DND-41 (cell line): ENCODE measurements around the gene FHL3.

Experiments
- ATAC-seq: fragments of 200-7000 bp; cut with Tn5 transposase; 3 replicates; pipeline ENCODE4 v1.9.1; 2021; ENCODE audit warnings: low read depth; ENCODE audit not compliant: insufficient read depth
- DNase-seq: peaks from one replicate; pipeline ENCODE4 v3.0.0-alpha.2; 2020
- H2AFZ ChIP-seq: 2 replicates; pipeline ENCODE4 v1.6.0; 2012; ENCODE audit warnings: low read depth, low read length
- H3K27ac ChIP-seq: 2 replicates; pipeline ENCODE4 v1.5.1; 2012; ENCODE audit warnings: low read length, inconsistent platforms
- H3K27me3 ChIP-seq: fragments of 200-600 bp; sonication (generic); 2 replicates; pipeline ENCODE4 v1.6.0; 2012; ENCODE audit warnings: low read length, mild to moderate bottlenecking, inconsistent platforms; ENCODE audit not compliant: insufficient read depth, poor library complexity
- H3K36me3 ChIP-seq: 2 replicates; pipeline ENCODE4 v1.5.1; 2012; ENCODE audit warnings: low read length, inconsistent platforms; ENCODE audit not compliant: insufficient read depth
- H3K4me1 ChIP-seq: 2 replicates; pipeline ENCODE4 v1.5.1; 2012; ENCODE audit warnings: mild to moderate bottlenecking, low read length; ENCODE audit not compliant: insufficient read depth
- H3K4me2 ChIP-seq: 2 replicates; pipeline ENCODE4 v1.6.0; 2012; ENCODE audit warnings: mild to moderate bottlenecking, moderate library complexity, low read length, inconsistent platforms; ENCODE audit not compliant: insufficient read depth
- H3K4me3 ChIP-seq, 2 experiments: fragments of 200-600 bp in 1 of 2; shearing (Covaris generic) in 1 of 2; 2 replicates each; pipeline ENCODE4 v1.5.1; 2012 to 2016; ENCODE audit warnings: inconsistent platforms in 2 of 2, low read length in 2 of 2, mild to moderate bottlenecking in 2 of 2, low read depth in 1 of 2, moderate library complexity in 1 of 2
- H3K79me2 ChIP-seq: 2 replicates; pipeline ENCODE4 v1.6.0; 2012; ENCODE audit warnings: low read length, inconsistent platforms; ENCODE audit not compliant: insufficient read depth
- H3K9ac ChIP-seq: 2 replicates; pipeline ENCODE4 v1.6.0; 2012; ENCODE audit warnings: low read depth, mild to moderate bottlenecking, inconsistent platforms, low read length, moderate library complexity
- H3K9me3 ChIP-seq: 2 replicates; pipeline ENCODE4 v1.5.1; 2012; ENCODE audit warnings: low read length, moderate library complexity, mild to moderate bottlenecking, inconsistent platforms; ENCODE audit not compliant: insufficient read depth, severe bottlenecking
- H4K20me1 ChIP-seq: 2 replicates; pipeline ENCODE4 v1.6.0; 2012; ENCODE audit warnings: low read length; ENCODE audit not compliant: insufficient read depth
- EZH2 ChIP-seq: IDR thresholded peaks from 3 replicates; pipeline ENCODE4 v1.6.1; 2012; ENCODE audit warnings: borderline replicate concordance, low read depth, mild to moderate bottlenecking, moderate library complexity, low read length, inconsistent platforms; ENCODE audit not compliant: severe bottlenecking
- TF ChIP-seq, protein P1 (sequence below): IDR thresholded peaks from 2 replicates; pipeline ENCODE4 v1.5.1; 2012; ENCODE audit warnings: borderline replicate concordance, low read length, moderate library complexity, mild to moderate bottlenecking; ENCODE audit not compliant: poor library complexity, severe bottlenecking; ENCODE audit errors: extremely low read depth

FHL3 gene

DNA sequence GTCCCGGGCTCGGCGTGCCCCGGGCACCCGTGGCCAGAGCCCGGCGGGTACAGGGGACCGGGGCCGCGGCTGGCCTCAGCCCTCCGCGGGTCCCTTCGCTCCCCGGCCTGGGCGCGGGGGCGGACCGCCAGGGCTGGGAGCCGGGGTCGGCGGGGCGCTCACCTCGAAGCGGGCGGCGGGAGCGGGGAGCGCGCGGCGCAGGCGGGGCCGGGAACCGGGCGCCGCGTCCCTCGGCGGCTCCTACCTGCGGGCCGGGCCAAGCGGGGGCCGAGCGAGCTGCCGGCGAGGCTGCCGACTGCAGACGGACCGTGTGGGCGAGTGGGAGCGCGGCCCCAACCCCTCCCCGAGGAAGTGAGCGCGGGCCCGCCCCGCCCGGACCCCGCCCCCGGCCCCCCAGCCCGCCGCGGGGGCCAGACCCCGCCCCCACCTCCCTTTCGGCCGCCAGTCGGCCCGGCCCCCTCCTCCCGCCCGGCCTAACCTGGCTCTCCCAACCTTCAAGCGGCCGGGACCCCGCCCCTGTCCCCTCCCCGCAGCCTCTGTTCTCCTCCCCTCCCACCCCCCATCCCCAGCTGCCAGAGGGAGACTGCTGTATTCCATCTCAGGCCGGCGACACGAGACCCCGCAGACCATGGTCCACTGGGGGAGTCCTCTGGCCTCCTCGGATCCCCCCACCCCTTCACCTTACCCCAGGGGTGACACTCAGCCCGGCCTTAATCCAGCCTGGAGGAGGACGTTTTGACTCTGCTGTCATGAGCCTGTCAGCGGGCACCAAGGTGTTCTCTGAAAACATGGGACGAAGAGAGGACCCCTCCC lies at the start of gene FHL3:
FHL3 (minus strand) TSS at position 320 of the 813 bp plus-strand sequence. CDS start 6,102 bp downstream, outside the sequence.
- H3K4me1 ChIP-seq: peaks cover 27% of the 10 kb centered on the region
- H3K27me3 ChIP-seq: no peaks in the 10 kb centered on the region
- no peaks in the 10 kb centered on the region for H3K9me3 ChIP-seq
- H3K4me2 ChIP-seq: peak within 1 kb of the TSS; percentile 88
- H3K4me3 ChIP-seq: peak within 1 kb of the TSS; percentile 30 to 69; a peak in 3 of 4 replicates
- TF ChIP-seq EZH2: no peak
- TF ChIP-seq, protein P1, sequence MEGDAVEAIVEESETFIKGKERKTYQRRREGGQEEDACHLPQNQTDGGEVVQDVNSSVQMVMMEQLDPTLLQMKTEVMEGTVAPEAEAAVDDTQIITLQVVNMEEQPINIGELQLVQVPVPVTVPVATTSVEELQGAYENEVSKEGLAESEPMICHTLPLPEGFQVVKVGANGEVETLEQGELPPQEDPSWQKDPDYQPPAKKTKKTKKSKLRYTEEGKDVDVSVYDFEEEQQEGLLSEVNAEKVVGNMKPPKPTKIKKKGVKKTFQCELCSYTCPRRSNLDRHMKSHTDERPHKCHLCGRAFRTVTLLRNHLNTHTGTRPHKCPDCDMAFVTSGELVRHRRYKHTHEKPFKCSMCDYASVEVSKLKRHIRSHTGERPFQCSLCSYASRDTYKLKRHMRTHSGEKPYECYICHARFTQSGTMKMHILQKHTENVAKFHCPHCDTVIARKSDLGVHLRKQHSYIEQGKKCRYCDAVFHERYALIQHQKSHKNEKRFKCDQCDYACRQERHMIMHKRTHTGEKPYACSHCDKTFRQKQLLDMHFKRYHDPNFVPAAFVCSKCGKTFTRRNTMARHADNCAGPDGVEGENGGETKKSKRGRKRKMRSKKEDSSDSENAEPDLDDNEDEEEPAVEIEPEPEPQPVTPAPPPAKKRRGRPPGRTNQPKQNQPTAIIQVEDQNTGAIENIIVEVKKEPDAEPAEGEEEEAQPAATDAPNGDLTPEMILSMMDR: no peak
- peak within 1 kb of the TSS; percentile 56 for H3K9ac ChIP-seq
- peak; percentile 66 for ATAC-seq
- peak; percentile 64 for DNase-seq
- H4K20me1 ChIP-seq: no peaks in the 10 kb centered on the region; the same call in 1 of the 2 replicates
- no peaks in the 10 kb centered on the region for H3K79me2 ChIP-seq
- H3K36me3 ChIP-seq: no peaks in the 10 kb centered on the region
- peak within 1 kb of the TSS; percentile 4; the same call in 1 of the 2 replicates for H3K27ac ChIP-seq
- peak within 1 kb of the TSS; percentile 71 for H2AFZ ChIP-seq

DNA sequence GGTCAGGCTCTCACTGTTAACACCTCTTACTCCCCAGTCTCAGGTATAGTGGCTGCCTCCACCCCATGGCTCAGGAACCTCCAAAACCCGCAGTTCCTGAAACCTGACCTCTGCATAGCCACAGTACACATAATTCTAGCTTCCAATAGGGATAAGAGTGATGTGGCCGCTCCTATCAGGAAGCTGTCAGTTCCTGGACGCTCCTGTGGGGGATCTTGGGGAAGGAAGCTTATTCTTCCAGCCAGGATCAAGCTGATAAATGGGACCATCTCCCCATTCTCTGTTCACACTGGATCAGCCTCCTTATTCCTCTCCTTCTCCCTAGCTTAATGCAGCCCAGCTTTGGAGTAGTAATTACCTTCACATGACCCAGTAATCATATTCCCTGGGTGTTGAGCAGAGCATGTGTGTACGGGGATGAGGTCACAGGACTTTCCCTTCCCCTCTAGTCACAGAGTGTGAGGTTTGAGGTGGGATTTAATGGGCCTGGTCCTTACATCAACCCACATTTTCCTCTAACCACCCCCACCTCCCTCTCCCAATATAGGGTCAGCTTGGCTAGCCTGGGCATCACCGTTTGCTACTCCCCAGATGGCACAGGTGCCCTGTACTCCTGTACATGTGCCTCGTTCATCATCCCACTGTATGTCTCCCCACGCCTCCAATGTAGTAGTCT lies 48.2 kb upstream of the FHL3 start:
- no peak overlapping the region for H3K27ac ChIP-seq
- H3K4me1 ChIP-seq: no peaks in the 10 kb centered on the region
- no peaks in the 10 kb centered on the region for H3K9me3 ChIP-seq
- peaks cover 5% of the 10 kb centered on the region; the same call in 1 of the 2 replicates for H4K20me1 ChIP-seq
- H3K79me2 ChIP-seq: no peaks in the 10 kb centered on the region
- H3K4me2 ChIP-seq: no peak overlapping the region
- H3K27me3 ChIP-seq: peaks cover 5% of the 10 kb centered on the region
- H2AFZ ChIP-seq: no peak overlapping the region
- ATAC-seq: no peak
- H3K9ac ChIP-seq: no peak overlapping the region
- no peaks in the 10 kb centered on the region for H3K36me3 ChIP-seq
- no peak for DNase-seq
- no peak for TF ChIP-seq EZH2
- no peak overlapping the region for H3K4me3 ChIP-seq

GRCh38 chr1:38052750-38053415 lies 47.6 kb upstream of the FHL3 start:
- H3K36me3 ChIP-seq: no peaks in the 10 kb centered on the region
- no peaks in the 10 kb centered on the region for H3K79me2 ChIP-seq
- H2AFZ ChIP-seq: no peak overlapping the region
- H3K9me3 ChIP-seq: no peaks in the 10 kb centered on the region
- no peak overlapping the region for H3K4me3 ChIP-seq
- H3K27ac ChIP-seq: no peak overlapping the region
- peaks cover 5% of the 10 kb centered on the region; the same call in 1 of the 2 replicates for H4K20me1 ChIP-seq
- no peak for TF ChIP-seq EZH2
- TF ChIP-seq, protein P1: no peak
- H3K4me1 ChIP-seq: no peaks in the 10 kb centered on the region
- no peak for DNase-seq
- H3K27me3 ChIP-seq: peaks cover 4% of the 10 kb centered on the region
- no peak for ATAC-seq
- H3K9ac ChIP-seq: no peak overlapping the region
- no peak overlapping the region for H3K4me2 ChIP-seq
